Effector memory CD8-positive, alpha-beta T cell (primary cell): ENCODE results near the gene DGKI.

ENCODE experiments used
- ATAC-seq: fragments of 150-1000 bp; cut with Tn5 transposase; replicated peaks from 2 replicates; pipeline ENCODE4 v1.10.0; 2021; ENCODE audit warnings: mild to moderate bottlenecking, moderate library complexity
- DNase-seq, 3 experiments: peaks; one replicate each; pipeline ENCODE4 v3.0.0; 2021
- H3K27ac Mint-ChIP-seq, 2 donors: one replicate each; pipeline ENCODE4 v1.8.0; 2022; ENCODE audit warnings: mild to moderate bottlenecking in 2 of 2, mixed read lengths in 2 of 2, moderate library complexity in 2 of 2
- H3K27me3 Mint-ChIP-seq, 2 donors: one replicate each; pipeline ENCODE4 v1.8.0; 2022; ENCODE audit warnings: mixed read lengths in 2 of 2
- H3K36me3 Mint-ChIP-seq: one replicate; pipeline ENCODE4 v1.8.0; 2022; ENCODE audit warnings: mild to moderate bottlenecking, moderate library complexity, mixed read lengths; ENCODE audit not compliant: insufficient read depth
- H3K4me1 Mint-ChIP-seq, 2 donors: one replicate each; pipeline ENCODE4 v1.8.0; 2022; ENCODE audit warnings: low read depth in 2 of 2, mixed read lengths in 2 of 2
- H3K4me3 Mint-ChIP-seq, 2 donors: one replicate each; pipeline ENCODE4 v1.8.0; 2022; ENCODE audit warnings: mild to moderate bottlenecking in 2 of 2, mixed read lengths in 2 of 2, moderate library complexity in 2 of 2
- H3K9me3 Mint-ChIP-seq, 2 donors: one replicate each; pipeline ENCODE4 v1.8.0; 2022; ENCODE audit warnings: mixed read lengths in 2 of 2

Gene DGKI

GRCh38 chr7:137342828-137343261 is 503.9 kb downstream of the DGKI start:
- H3K4me3 Mint-ChIP-seq, result no peak overlapping the region
- H3K9me3 Mint-ChIP-seq, result peaks cover under 1 to 9% of the 10 kb centered on the region in 2 donors
- no peak for ATAC-seq
- H3K27me3 Mint-ChIP-seq, result no peaks in the 10 kb centered on the region
- H3K4me1 Mint-ChIP-seq, result no peaks in the 10 kb centered on the region
- DNase-seq, result no peak
- H3K36me3 Mint-ChIP-seq, result no peaks in the 10 kb centered on the region
- peak overlapping the region in 1 of 2 donors; percentile 37 for H3K27ac Mint-ChIP-seq

GRCh38 chr7:137342265-137342664 is 504.5 kb downstream of the DGKI start:
- no peak for ATAC-seq
- no peak for DNase-seq
- Mint-ChIP-seq H3K4me3 (no peak overlapping the region), H3K27me3 (no peaks in the 10 kb centered on the region), H3K27ac (no peak overlapping the region), H3K9me3 (peaks cover 6 to 11% of the 10 kb centered on the region in 2 donors), H3K4me1 (no peaks in the 10 kb centered on the region), H3K36me3 (no peaks in the 10 kb centered on the region)

GRCh38 chr7:137337902-137338301 is 508.9 kb downstream of the DGKI start:
- no peaks in the 10 kb centered on the region for H3K36me3 Mint-ChIP-seq
- H3K27me3 Mint-ChIP-seq, result no peaks in the 10 kb centered on the region
- no peak overlapping the region for H3K4me3 Mint-ChIP-seq
- ATAC-seq (no peak), DNase-seq (no peak)
- H3K27ac Mint-ChIP-seq, result no peak overlapping the region
- H3K9me3 Mint-ChIP-seq, result peaks cover 7 to 8% of the 10 kb centered on the region in 2 donors
- H3K4me1 Mint-ChIP-seq, result no peaks in the 10 kb centered on the region

- H3K27me3 Mint-ChIP-seq, result no peaks in the 10 kb centered on the region
- no peak for DNase-seq
- no peak overlapping the region for H3K4me3 Mint-ChIP-seq
- no peak for ATAC-seq
- H3K27ac Mint-ChIP-seq, result no peak overlapping the region
- H3K4me1 Mint-ChIP-seq, result no peaks in the 10 kb centered on the region
- no peaks in the 10 kb centered on the region for H3K36me3 Mint-ChIP-seq
- peaks cover 4 to 8% of the 10 kb centered on the region in 2 donors for H3K9me3 Mint-ChIP-seq
These were observed 511.0 kb downstream of the DGKI start for GRCh38 chr7:137335814-137336213.

- Mint-ChIP-seq H3K4me1 (no peaks in the 10 kb centered on the region), H3K9me3 (peaks cover 2 to 21% of the 10 kb centered on the region in 2 donors), H3K4me3 (no peak overlapping the region), H3K27ac (no peak overlapping the region), H3K36me3 (no peaks in the 10 kb centered on the region), H3K27me3 (no peaks in the 10 kb centered on the region)
- DNase-seq (no peak), ATAC-seq (no peak)
These were observed 515.4 kb downstream of the DGKI start for GRCh38 chr7:137331378-137331777.
